A172 (cell line): ENCODE results near the gene GPATCH2. TPM values are rescaled to one million over a fixed set of nuclear protein-coding genes. Genes with fewer than 3 reads are reported as not detected.

Source experiments
- total RNA-seq: library from RNA; depleted of rRNA; stranded (reverse); fragments of >200 nt; shearing (Covaris generic); gene quantifications from 2 replicates; pipeline ENCODE4 v1.2.3, GENCODE V29; 2014; rRNA removed

Gene GPATCH2
- total RNA-seq, 1 experiment from 2014 or later = 31.5 TPM

Other genes starting within 250 kb of the GPATCH2 start
- 0.12 and 0.91 TPM in 2 replicates for gene SPATA17, start 254 bp upstream of the GPATCH2 start, total RNA-seq